Upper lobe of left lung (tissue), 6 donors: ENCODE data around the gene PWWP3B. TPM values are rescaled to one million over a fixed set of nuclear protein-coding genes. Genes with fewer than 3 reads are reported as not detected.
"Not testable (repeated sequence)": the region's sequence is repeated elsewhere in the genome, so short reads cannot be mapped to it uniquely, and the experiment has no call there.

Experiments
- ATAC-seq, 2 donors: fragments of 200-7000 bp; cut with Tn5 transposase; one replicate each; pipeline ENCODE4 v1.9.1; 2022; ENCODE audit warnings: mild to moderate bottlenecking in 2 of 2, moderate library complexity in 2 of 2; ENCODE audit not compliant: low FRiP score in 2 of 2
- DNase-seq, 2 donors: peaks; one replicate each; pipeline ENCODE4 v3.0.0-alpha.2; 2019 to 2020
- H3K27ac ChIP-seq, 4 donors: fragments of 200-600 bp; sonication (generic); one replicate each; pipeline ENCODE4 v1.5.1; 2016 to 2019
- H3K27me3 ChIP-seq, 4 donors: fragments of 200-600 bp; sonication (generic); one replicate each; pipeline ENCODE4 v1.5.1; 2017 to 2019
- H3K36me3 ChIP-seq, 4 donors: fragments of 200-600 bp; sonication (generic); one replicate each; pipeline ENCODE4 v1.5.1; 2016 to 2019
- H3K4me1 ChIP-seq, 4 donors: fragments of 200-600 bp; sonication (generic); one replicate each; pipeline ENCODE4 v1.5.1; 2018 to 2019
- H3K4me3 ChIP-seq, 4 donors: fragments of 200-600 bp; sonication (generic); one replicate each; pipeline ENCODE4 v1.5.1; 2017 to 2019; ENCODE audit warnings: mild to moderate bottlenecking in 2 of 4, moderate library complexity in 1 of 4
- H3K9me3 ChIP-seq, 4 donors: fragments of 200-600 bp; sonication (generic); one replicate each; pipeline ENCODE4 v1.5.1; 2018 to 2019
- EP300 ChIP-seq, 4 donors: sonication (generic); formaldehyde crosslinking; IDR thresholded peaks; one replicate each; pipeline ENCODE4 v1.5.1; 2017; ENCODE audit warnings: antibody characterized with exemption in 4 of 4, control low read depth in 2 of 4
- POLR2A ChIP-seq, 4 donors: fragments of 450-650 bp; IDR thresholded peaks; one replicate each; pipeline ENCODE4 v1.5.1; 2016 to 2017; ENCODE audit warnings: antibody characterized with exemption in 4 of 4, mild to moderate bottlenecking in 2 of 4
- POLR2AphosphoS5 ChIP-seq, 2 donors: sonication (generic); formaldehyde crosslinking; IDR thresholded peaks; one replicate each; pipeline ENCODE4 v1.5.1; 2017; ENCODE audit warnings: antibody characterized with exemption in 2 of 2
- WGBS, 2 donors: methylation state at CpG; one replicate each; pipeline ENCODE4 v1.1.5; 2017 to 2018; 5-methylcytosine and 5-hydroxymethylcytosine counted together
- total RNA-seq, 6 donors: library from RNA; depleted of rRNA in 4 of 6; stranded (reverse); fragments of >200 nt in 4 of 6; gene quantifications; one replicate each; pipeline versions ENCODE4 v1.1.0 to v1.2.1, GENCODE V29; 2016 to 2021
- TF ChIP-seq, protein P1 (sequence below), 6 experiments: fragments of 450-650 bp in 4 of 6; fragments of 200-600 bp in 2 of 6; sonication (generic) in 2 of 6; IDR thresholded peaks; one replicate each; pipeline ENCODE4 v1.5.1; 2016 to 2019; ENCODE audit warnings: antibody characterized with exemption in 6 of 6
- donor health status: DM: no; HTN: no; CAD: no; lungs with moderate emphysema.
- donor health status: DM: no; HTN: yes; CAD: no; lungs with severe emphysema.

Gene PWWP3B
- total RNA-seq, 6 donors from 2014 or later: 0.67 to 1.2 (median 0.72) TPM; not detected in 2

DNA sequence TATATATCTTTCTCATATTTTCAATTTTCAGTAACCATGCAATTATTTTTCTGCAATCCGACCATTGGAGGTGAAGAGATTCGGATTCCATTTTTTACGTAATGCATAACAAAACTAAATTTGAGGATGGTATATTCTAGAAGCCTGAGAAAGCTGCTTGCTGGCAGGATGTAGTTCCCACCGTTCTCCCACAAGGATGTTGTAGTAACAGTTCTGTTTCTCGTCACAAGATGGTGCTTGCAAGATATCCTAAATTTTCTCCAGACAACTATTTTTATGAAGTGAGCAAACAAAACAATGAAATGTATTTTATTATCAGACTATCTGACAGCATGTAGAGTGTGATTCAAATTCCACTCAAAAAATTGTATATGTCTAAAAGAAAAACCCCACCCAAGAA, 10.7 kb downstream of the PWWP3B start:
- ATAC-seq (no peak), DNase-seq (no peak)
- Histone ChIP-seq H3K4me1 (no peaks in the 10 kb centered on the region), H3K36me3 (no peaks in the 10 kb centered on the region), H3K27ac (no peak overlapping the region), H3K9me3 (no peaks in the 10 kb centered on the region), H3K27me3 (no peaks in the 10 kb centered on the region), H3K4me3 (no peak overlapping the region)
- TF ChIP-seq POLR2AphosphoS5 (IDR thresholded peaks at IDR 0.05) (no peak), EP300 (IDR thresholded peaks at IDR 0.05) (no peak), POLR2A (IDR thresholded peaks at IDR 0.05) (no peak)
- TF ChIP-seq, protein P1, sequence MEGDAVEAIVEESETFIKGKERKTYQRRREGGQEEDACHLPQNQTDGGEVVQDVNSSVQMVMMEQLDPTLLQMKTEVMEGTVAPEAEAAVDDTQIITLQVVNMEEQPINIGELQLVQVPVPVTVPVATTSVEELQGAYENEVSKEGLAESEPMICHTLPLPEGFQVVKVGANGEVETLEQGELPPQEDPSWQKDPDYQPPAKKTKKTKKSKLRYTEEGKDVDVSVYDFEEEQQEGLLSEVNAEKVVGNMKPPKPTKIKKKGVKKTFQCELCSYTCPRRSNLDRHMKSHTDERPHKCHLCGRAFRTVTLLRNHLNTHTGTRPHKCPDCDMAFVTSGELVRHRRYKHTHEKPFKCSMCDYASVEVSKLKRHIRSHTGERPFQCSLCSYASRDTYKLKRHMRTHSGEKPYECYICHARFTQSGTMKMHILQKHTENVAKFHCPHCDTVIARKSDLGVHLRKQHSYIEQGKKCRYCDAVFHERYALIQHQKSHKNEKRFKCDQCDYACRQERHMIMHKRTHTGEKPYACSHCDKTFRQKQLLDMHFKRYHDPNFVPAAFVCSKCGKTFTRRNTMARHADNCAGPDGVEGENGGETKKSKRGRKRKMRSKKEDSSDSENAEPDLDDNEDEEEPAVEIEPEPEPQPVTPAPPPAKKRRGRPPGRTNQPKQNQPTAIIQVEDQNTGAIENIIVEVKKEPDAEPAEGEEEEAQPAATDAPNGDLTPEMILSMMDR (IDR thresholded peaks at IDR 0.05): no peak
- WGBS, 2 donors: 69% methylated on average over 5 of the region's 5 CpGs

DNA sequence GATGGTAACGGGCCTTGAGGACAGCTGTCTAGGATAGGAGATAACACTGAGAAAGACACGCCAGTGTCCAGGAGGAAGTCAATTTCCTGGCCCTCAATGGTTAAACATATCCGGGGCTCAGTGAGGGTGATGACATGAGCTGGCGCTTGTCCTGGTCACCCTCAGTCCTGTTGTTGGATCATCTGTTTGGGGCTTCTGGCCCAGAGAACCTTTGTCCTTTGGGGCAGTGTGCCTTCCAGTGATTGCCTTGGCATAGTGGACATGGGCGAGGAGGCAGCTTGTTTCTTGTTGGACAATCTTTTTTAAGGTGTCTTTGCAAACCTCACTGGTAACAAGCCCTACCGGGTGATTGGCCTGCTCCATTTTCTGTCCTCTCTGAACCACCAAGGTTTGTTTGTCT, 15.6 kb downstream of the PWWP3B start:
- H3K36me3 ChIP-seq, H3K4me3 ChIP-seq, H3K27me3 ChIP-seq, ATAC-seq, H3K9me3 ChIP-seq, H3K4me1 ChIP-seq, DNase-seq, H3K27ac ChIP-seq: not testable (repeated sequence)
- 80 to 90% methylated on average over 3 to 6 of the region's 6 CpGs for WGBS, 2 donors

GRCh38 chrX:106201502-106202178, 33.5 kb downstream of the PWWP3B start:
- H3K9me3 ChIP-seq: no peaks in the 10 kb centered on the region
- no peaks in the 10 kb centered on the region for H3K4me1 ChIP-seq
- no peak overlapping the region for H3K4me3 ChIP-seq
- no peaks in the 10 kb centered on the region for H3K27me3 ChIP-seq
- TF ChIP-seq EP300 (IDR thresholded peaks at IDR 0.05) (no peak), POLR2A (IDR thresholded peaks at IDR 0.05) (no peak), POLR2AphosphoS5 (IDR thresholded peaks at IDR 0.05) (no peak)
- TF ChIP-seq, protein P1 (IDR thresholded peaks at IDR 0.05): no peak
- no peak for DNase-seq
- no peak overlapping the region for H3K27ac ChIP-seq
- 34 to 42% methylated on average over 2 to 3 of the region's 3 CpGs for WGBS, 2 donors
- no peak for ATAC-seq
- no peaks in the 10 kb centered on the region for H3K36me3 ChIP-seq

GRCh38 chrX:106203315-106203714, 35.2 kb downstream of the PWWP3B start:
- TF ChIP-seq, protein P1 (IDR thresholded peaks at IDR 0.05): no peak
- TF ChIP-seq POLR2AphosphoS5 (IDR thresholded peaks at IDR 0.05) (no peak), EP300 (IDR thresholded peaks at IDR 0.05) (no peak), POLR2A (IDR thresholded peaks at IDR 0.05) (no peak)
- DNase-seq: no peak
- H3K27ac ChIP-seq: no peak overlapping the region
- no peak for ATAC-seq
- H3K27me3 ChIP-seq: no peaks in the 10 kb centered on the region
- no peaks in the 10 kb centered on the region for H3K36me3 ChIP-seq
- H3K9me3 ChIP-seq: no peaks in the 10 kb centered on the region
- H3K4me1 ChIP-seq: no peaks in the 10 kb centered on the region
- no peak overlapping the region for H3K4me3 ChIP-seq

- H3K27me3 ChIP-seq: peaks cover 0 to 4% (median 0%) of the 10 kb centered on the region in 4 donors
- ATAC-seq: no peak
- peaks cover 0 to 5% (median 0%) of the 10 kb centered on the region in 4 donors for H3K9me3 ChIP-seq
- TF ChIP-seq, protein P1 (IDR thresholded peaks at IDR 0.05): no peak
- TF ChIP-seq POLR2AphosphoS5 (IDR thresholded peaks at IDR 0.05): no peak
- no peak for TF ChIP-seq POLR2A (IDR thresholded peaks at IDR 0.05)
- TF ChIP-seq EP300 (IDR thresholded peaks at IDR 0.05): no peak
- no peaks in the 10 kb centered on the region for H3K36me3 ChIP-seq
- no peak overlapping the region for H3K4me3 ChIP-seq
- WGBS, 2 donors: 40 to 60% methylated on average over 1 of the region's 1 CpG
- H3K4me1 ChIP-seq: no peaks in the 10 kb centered on the region
- DNase-seq: no peak
- no peak overlapping the region for H3K27ac ChIP-seq
Measured at GRCh38 chrX:106208154-106208553, 40.0 kb downstream of the PWWP3B start.

Other genes starting within 250 kb of the PWWP3B start
- under 1 TPM in 1 of 6 donors, not detected in 5; 0.14 TPM for gene SERPINA7, start 129.6 kb upstream of the PWWP3B start, total RNA-seq